ENCODE results near the gene FOXB2. TPM values are rescaled to one million over a fixed set of nuclear protein-coding genes. Genes with fewer than 3 reads are reported as not detected.

The FOXB2 gene
- total RNA-seq, 1 donor from 2014 or later: not detected

DNA sequence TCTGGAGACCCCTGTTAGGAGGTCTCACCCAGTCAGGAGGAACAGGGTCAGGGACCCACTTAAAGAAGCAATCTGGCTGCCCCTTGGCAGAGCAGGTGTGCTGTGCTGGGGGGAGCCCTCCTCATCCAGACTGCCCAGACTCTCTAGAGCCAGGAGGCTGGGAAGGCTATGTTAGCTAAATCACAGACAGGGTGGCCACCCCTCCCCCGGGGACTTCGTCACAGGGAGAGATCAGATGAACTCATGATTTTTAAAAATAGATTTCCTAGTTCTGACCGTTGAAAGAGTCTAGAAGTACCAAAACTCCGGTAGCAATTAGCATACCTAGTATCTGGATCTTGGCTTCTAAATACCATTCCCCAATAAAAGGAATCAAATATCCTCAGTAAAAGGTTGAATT, 35.0 kb upstream of the FOXB2 start:
- H4K20me1 ChIP-seq (ENCODE audit: low read depth): no peaks in the 10 kb centered on the region
- H3K27ac Mint-ChIP-seq: no peak overlapping the region
- no peak overlapping the region for H3K4me2 ChIP-seq
- no peak overlapping the region for H3K27ac ChIP-seq
- H3K9ac ChIP-seq: no peak overlapping the region
- H3K79me2 ChIP-seq (ENCODE audit: low read depth): no peaks in the 10 kb centered on the region
- H3K36me3 ChIP-seq: no peaks in the 10 kb centered on the region
- H3K4me3 ChIP-seq: no peak overlapping the region
- no peak overlapping the region for H2AFZ ChIP-seq (replicated peaks)
- no peaks in the 10 kb centered on the region for H3K4me1 ChIP-seq
- H3K27me3 Mint-ChIP-seq (ENCODE audit: insufficient read depth, low read depth): no peaks in the 10 kb centered on the region
- H3K4me3 Mint-ChIP-seq: no peak overlapping the region
- no peak for DNase-seq (ENCODE audit: low spot score)
- H3K36me3 Mint-ChIP-seq: no peaks in the 10 kb centered on the region
- H3K4me1 Mint-ChIP-seq: peaks cover 2% of the 10 kb centered on the region
- no peaks in the 10 kb centered on the region for H3K27me3 ChIP-seq
- no peak for TF ChIP-seq CTCF (IDR thresholded peaks at IDR 0.05)
- no peak for TF ChIP-seq EZH2phosphoT487 (IDR thresholded peaks at IDR 0.05)
- TF ChIP-seq EZH2 (IDR thresholded peaks at IDR 0.05): no peak
- no peaks in the 10 kb centered on the region for H3F3A ChIP-seq (ENCODE audit: low read depth)
- no peaks in the 10 kb centered on the region for H3K9me3 Mint-ChIP-seq
- no peaks in the 10 kb centered on the region for H3K9me3 ChIP-seq (ENCODE audit: low read depth)

- H3K4me1 ChIP-seq: no peaks in the 10 kb centered on the region
- peaks cover 2% of the 10 kb centered on the region for H3K4me1 Mint-ChIP-seq
- no peak overlapping the region for H3K4me2 ChIP-seq
- no peaks in the 10 kb centered on the region for H3K36me3 ChIP-seq
- H3F3A ChIP-seq (ENCODE audit: low read depth): no peaks in the 10 kb centered on the region
- no peaks in the 10 kb centered on the region for H3K27me3 ChIP-seq
- no peaks in the 10 kb centered on the region for H3K9me3 ChIP-seq (ENCODE audit: low read depth)
- H3K27me3 Mint-ChIP-seq (ENCODE audit: insufficient read depth, low read depth): no peaks in the 10 kb centered on the region
- no peaks in the 10 kb centered on the region for H3K36me3 Mint-ChIP-seq
- no peak overlapping the region for H3K4me3 Mint-ChIP-seq
- H4K20me1 ChIP-seq (ENCODE audit: low read depth): no peaks in the 10 kb centered on the region
- no peak overlapping the region for H3K9ac ChIP-seq
- no peaks in the 10 kb centered on the region for H3K9me3 Mint-ChIP-seq
- H3K27ac Mint-ChIP-seq: no peak overlapping the region
- no peak overlapping the region for H2AFZ ChIP-seq (replicated peaks)
- H3K27ac ChIP-seq: no peak overlapping the region
- no peak overlapping the region for H3K4me3 ChIP-seq
- no peak for TF ChIP-seq EZH2phosphoT487 (IDR thresholded peaks at IDR 0.05)
- no peak for TF ChIP-seq EZH2 (IDR thresholded peaks at IDR 0.05)
- TF ChIP-seq CTCF (IDR thresholded peaks at IDR 0.05): no peak
- no peaks in the 10 kb centered on the region for H3K79me2 ChIP-seq (ENCODE audit: low read depth)
- DNase-seq (ENCODE audit: low spot score): no peak
Measured at GRCh38 chr9:76985581-76985980, 33.9 kb upstream of the FOXB2 start.

DNA sequence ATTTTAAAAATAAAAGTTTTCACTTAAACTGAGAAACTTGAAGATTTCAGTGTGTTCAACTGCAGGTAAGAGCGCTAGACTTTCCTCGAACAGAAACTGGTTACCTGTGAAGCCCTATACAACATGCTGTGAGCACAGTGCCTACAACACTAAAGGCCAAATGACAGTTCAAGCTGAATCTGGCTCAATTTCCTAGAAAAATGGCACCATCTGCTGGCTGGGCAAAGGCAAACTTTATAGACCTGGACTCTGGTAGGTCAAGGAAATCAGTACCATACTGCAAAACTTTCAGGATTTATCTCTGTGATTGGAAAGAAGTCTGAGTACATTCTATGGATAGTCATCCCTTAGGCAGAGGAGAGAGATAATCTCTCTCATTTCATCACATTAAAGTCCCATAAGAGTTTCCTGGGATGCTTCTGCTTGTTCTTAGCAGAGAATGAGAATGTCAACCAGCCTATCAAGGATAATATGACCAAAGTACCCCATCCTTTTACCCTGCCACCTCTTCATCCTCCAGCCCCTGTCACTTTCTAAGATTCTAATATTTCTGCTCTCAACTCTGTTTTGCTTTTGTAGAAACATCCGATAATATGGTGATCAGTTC, 31.8 kb upstream of the FOXB2 start:
- no peak overlapping the region for H3K4me2 ChIP-seq
- H3K27me3 ChIP-seq: no peaks in the 10 kb centered on the region
- no peaks in the 10 kb centered on the region for H3K4me1 ChIP-seq
- no peaks in the 10 kb centered on the region for H3K36me3 Mint-ChIP-seq
- no peaks in the 10 kb centered on the region for H3K9me3 Mint-ChIP-seq
- no peaks in the 10 kb centered on the region for H3K36me3 ChIP-seq
- no peaks in the 10 kb centered on the region for H4K20me1 ChIP-seq (ENCODE audit: low read depth)
- no peaks in the 10 kb centered on the region for H3F3A ChIP-seq (ENCODE audit: low read depth)
- H3K4me1 Mint-ChIP-seq: peaks cover 2% of the 10 kb centered on the region
- DNase-seq (ENCODE audit: low spot score): peak; percentile 74
- H3K27me3 Mint-ChIP-seq (ENCODE audit: insufficient read depth, low read depth): no peaks in the 10 kb centered on the region
- no peak for TF ChIP-seq EZH2phosphoT487 (IDR thresholded peaks at IDR 0.05)
- TF ChIP-seq CTCF (IDR thresholded peaks at IDR 0.05): peak; percentile 72
- no peak for TF ChIP-seq EZH2 (IDR thresholded peaks at IDR 0.05)
- no peak overlapping the region for H3K9ac ChIP-seq
- no peak overlapping the region for H3K4me3 Mint-ChIP-seq
- H3K79me2 ChIP-seq (ENCODE audit: low read depth): no peaks in the 10 kb centered on the region
- no peak overlapping the region for H2AFZ ChIP-seq (replicated peaks)
- no peak overlapping the region for H3K27ac Mint-ChIP-seq
- no peak overlapping the region for H3K4me3 ChIP-seq
- H3K27ac ChIP-seq: no peak overlapping the region
- H3K9me3 ChIP-seq (ENCODE audit: low read depth): no peaks in the 10 kb centered on the region
